Measurements from ENCODE around the gene ASIC3. TPM values are rescaled to one million over a fixed set of nuclear protein-coding genes. Genes with fewer than 3 reads are reported as not detected.

Gene ASIC3
- total and polyA plus RNA-seq, 2 donors (not counting 3 experiments of a cell fraction or from before 2014, with no cell fraction given) = 0.69 to 0.70 TPM

DNA sequence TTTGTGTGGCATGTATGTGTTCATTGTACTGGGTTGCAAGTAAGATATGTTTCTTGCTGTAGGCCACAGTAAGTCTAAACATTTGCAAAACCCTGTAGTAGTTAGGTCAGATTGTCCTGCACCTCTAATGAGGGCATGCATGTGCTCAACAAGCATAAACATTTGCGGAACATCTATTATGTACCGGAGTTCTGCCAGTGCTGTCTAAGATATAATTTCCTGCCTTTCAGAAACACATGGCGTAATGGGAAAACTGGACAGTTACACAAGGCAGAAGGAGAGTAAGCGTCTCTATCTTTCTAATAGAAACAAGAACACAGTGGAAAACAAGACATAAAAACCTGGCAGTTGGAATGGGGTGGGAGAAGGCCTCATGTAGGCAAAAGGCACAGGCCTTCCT is 17.3 kb upstream of the ASIC3 start:
- H3K9me3 ChIP-seq (replicated peaks; ENCODE audit: control insufficient read depth, insufficient read depth, low read length) = no peaks in the 10 kb centered on the region
- no peak overlapping the region for H3K4me3 ChIP-seq (replicated peaks in 1 of 3; ENCODE audit: insufficient read depth in 1 of 3, low read depth in 1 of 3, low read length in 3 of 3)
- no peaks in the 10 kb centered on the region for H4K20me1 ChIP-seq (replicated peaks; ENCODE audit: control insufficient read depth, extremely low read depth, insufficient read depth, low read length)
- H3K4me1 ChIP-seq (ENCODE audit: control insufficient read depth, extremely low read depth, insufficient read depth, low read length) = peaks cover 13% of the 10 kb centered on the region
- POLR2A ChIA-PET = interaction anchor here (0.7 kb wide), 1 partner anchor 52 kb away, joined by 4 read pairs; no protein-coding TSS in a partner anchor
- peaks cover 0 to 13% of the 10 kb centered on the region in 2 experiments for H3K36me3 ChIP-seq (ENCODE audit: control insufficient read depth in 2 of 2, extremely low read depth in 1 of 2, insufficient read depth in 2 of 2, low read length in 2 of 2)
- no peak for DNase-seq (ENCODE audit: low read depth, low spot score)
- H3K79me2 ChIP-seq (ENCODE audit: control insufficient read depth, insufficient read depth, low read length) = no peaks in the 10 kb centered on the region
- no peak overlapping the region for H3K27ac ChIP-seq (ENCODE audit: insufficient read depth, low read depth, low read length)
- H3K9ac ChIP-seq (replicated peaks; ENCODE audit: extremely low read depth, insufficient read depth, low read length) = no peak overlapping the region
- dilution Hi-C loops (cut with MboI; ENCODE audit: extremely low pct_ligation_motif_present, low sequenced_read_pairs) = no loop called here
- intact Hi-C loops (cut with micrococcal nuclease) = no loop called here
- no peak overlapping the region for H3K4me2 ChIP-seq (ENCODE audit: insufficient read depth, low read length)
- TF ChIP-seq, protein P1, sequence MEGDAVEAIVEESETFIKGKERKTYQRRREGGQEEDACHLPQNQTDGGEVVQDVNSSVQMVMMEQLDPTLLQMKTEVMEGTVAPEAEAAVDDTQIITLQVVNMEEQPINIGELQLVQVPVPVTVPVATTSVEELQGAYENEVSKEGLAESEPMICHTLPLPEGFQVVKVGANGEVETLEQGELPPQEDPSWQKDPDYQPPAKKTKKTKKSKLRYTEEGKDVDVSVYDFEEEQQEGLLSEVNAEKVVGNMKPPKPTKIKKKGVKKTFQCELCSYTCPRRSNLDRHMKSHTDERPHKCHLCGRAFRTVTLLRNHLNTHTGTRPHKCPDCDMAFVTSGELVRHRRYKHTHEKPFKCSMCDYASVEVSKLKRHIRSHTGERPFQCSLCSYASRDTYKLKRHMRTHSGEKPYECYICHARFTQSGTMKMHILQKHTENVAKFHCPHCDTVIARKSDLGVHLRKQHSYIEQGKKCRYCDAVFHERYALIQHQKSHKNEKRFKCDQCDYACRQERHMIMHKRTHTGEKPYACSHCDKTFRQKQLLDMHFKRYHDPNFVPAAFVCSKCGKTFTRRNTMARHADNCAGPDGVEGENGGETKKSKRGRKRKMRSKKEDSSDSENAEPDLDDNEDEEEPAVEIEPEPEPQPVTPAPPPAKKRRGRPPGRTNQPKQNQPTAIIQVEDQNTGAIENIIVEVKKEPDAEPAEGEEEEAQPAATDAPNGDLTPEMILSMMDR (IDR thresholded peaks at IDR 0.05; ENCODE audit: extremely low read depth in 1 of 2, insufficient read depth in 1 of 2, low read depth in 1 of 2, low read length in 2 of 2) = no peak
- TF ChIP-seq EZH2 (IDR thresholded peaks at IDR 0.05; ENCODE audit: borderline replicate concordance, low read depth, low read length, severe bottlenecking) (no peak), POLR2A (IDR thresholded peaks at IDR 0.05; ENCODE audit: low read depth, low read length) (no peak), MYC (IDR thresholded peaks at IDR 0.05; ENCODE audit: low read depth, low read length) (no peak), JUN (IDR thresholded peaks at IDR 0.05; ENCODE audit: borderline replicate concordance, insufficient read depth, insufficient read length, low read depth) (no peak), GATA2 (IDR thresholded peaks at IDR 0.05; ENCODE audit: insufficient read depth, insufficient read length, low read depth, low read length) (no peak), FOS (IDR thresholded peaks at IDR 0.05; ENCODE audit: borderline replicate concordance, insufficient read depth, low read length) (no peak), MAX (IDR thresholded peaks at IDR 0.05; ENCODE audit: insufficient read depth, insufficient read length) (no peak), POLR2AphosphoS5 (IDR thresholded peaks at IDR 0.05; ENCODE audit: insufficient read depth, low read depth, low read length) (no peak)
- FAIRE-seq = no peak
- CTCF ChIA-PET = no interaction called here
- no TSS peak for BruUV-seq (replicated peaks)
- no peaks in the 10 kb centered on the region for H3K9me1 ChIP-seq (replicated peaks; ENCODE audit: control insufficient read depth, extremely low read depth, insufficient read depth, low read length)
- H2AFZ ChIP-seq (ENCODE audit: low read depth, low read length) = no peak overlapping the region
- no peaks in the 10 kb centered on the region for H3K27me3 ChIP-seq (ENCODE audit: control insufficient read depth in 2 of 2, insufficient read depth in 2 of 2, low read length in 2 of 2)

Measured in endothelial cell of umbilical vein (primary cell).